Left renal cortex interstitium (tissue), 4 donors: ENCODE data around the gene NPIPB8. TPM values are rescaled to one million over a fixed set of nuclear protein-coding genes. Genes with fewer than 3 reads are reported as not detected.
"Not testable (repeated sequence)": the region's sequence is repeated elsewhere in the genome, so short reads cannot be mapped to it uniquely, and the experiment has no call there.

Experiments
- DNase-seq, 4 donors: peaks; one replicate each; pipeline ENCODE4 v3.0.0-alpha.2; 2013; ENCODE audit warnings: low read depth in 4 of 4, low spot score in 2 of 4, missing footprints in 1 of 4
- polyA plus RNA-seq, 4 donors: library from polyadenylated mRNA; unstranded; fragments of 120-200 nt; gene quantifications; one replicate each; pipeline ENCODE4 v1.2.1, GENCODE V29; 2013; ENCODE audit not compliant: insufficient read length in 4 of 4

NPIPB8 gene
- polyA plus RNA-seq, 4 donors = 0.65 to 3.8 (median 1.1) TPM; not detected in 1

DNA sequence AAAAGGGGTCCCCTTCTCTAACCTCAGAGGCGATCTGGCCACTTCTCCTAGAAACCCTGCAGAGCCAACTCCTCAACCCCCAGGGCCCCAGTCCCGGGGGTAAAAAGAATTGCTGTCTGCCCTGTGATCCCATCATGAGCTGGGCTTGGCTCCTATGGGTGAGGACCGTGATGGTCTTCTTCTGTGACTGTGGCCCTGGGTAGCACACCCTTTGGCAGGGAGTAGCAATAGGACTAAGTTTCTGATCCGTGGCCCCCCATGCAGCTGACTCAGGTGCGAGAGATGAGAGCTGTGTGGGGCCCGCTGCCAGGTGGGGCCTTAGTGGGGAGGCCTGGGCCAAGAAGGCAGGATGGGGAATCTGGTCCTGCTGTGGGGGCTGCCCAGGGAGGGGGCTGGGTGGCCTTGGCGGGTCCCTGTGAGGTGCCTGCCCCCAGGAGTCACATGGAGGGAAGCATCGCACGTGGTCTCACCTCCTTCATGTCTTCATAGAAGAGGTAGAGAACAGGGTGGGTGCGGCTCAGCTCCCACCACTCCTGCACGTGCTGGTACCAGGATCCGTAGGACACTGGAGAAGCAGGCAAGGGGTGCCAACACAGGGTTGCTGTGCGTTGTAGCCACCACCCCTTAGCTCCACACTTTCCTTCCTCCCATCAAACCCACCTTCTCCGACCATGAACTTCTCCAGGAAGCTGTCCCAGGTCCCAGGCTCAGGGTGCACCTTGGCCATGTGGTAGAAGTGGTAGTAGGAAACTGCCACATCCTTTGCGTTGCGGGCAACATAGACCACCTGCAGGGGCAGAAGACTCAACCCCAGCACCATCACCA lies 31.4 kb upstream of the NPIPB8 start:
- no peak for DNase-seq

GRCh38 chr16:28607116-28607623 lies 30.7 kb upstream of the NPIPB8 start:
- no peak for DNase-seq

DNA sequence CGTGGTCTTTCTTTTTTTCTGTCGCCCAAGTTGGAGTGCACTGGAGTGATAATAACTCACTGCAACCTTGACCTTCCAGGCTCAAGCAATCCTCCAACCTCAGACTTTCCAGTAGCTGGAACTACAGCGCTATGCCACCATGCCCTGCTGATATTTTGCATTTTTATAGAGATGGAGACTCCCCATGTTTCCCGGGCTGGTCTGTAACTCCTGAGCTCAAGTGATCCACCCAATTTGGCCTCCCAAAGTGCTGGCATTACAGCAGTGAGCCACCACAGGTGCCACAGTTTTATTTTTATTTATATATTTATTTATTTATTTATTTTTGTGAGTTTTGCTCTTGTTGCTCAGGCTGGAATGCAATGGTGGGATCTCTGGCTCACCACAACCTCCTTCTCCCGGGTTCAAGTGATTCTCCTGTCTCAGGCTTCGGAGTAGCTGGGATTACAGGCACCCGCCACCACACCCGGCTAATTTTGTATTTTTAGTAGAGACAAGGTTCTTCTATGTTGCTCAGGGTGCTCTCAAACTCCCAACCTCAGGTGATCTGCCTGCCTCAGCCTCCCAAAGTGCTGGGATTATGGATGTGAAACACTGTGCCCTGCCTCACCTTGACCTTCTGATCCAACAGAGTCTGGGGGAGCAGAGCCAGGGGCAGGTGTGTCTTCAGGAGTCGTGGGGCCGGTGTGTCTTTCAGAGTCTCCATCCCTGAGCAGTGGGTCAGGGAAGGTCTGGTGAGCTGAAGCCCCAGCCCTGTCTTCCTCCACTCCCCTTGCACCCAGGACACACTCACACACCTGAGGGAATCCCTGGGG lies 30.0 kb upstream of the NPIPB8 start:
- not testable (repeated sequence) for DNase-seq

GRCh38 chr16:28608496-28608808 lies 29.4 kb upstream of the NPIPB8 start:
- not testable (repeated sequence) for DNase-seq

DNA sequence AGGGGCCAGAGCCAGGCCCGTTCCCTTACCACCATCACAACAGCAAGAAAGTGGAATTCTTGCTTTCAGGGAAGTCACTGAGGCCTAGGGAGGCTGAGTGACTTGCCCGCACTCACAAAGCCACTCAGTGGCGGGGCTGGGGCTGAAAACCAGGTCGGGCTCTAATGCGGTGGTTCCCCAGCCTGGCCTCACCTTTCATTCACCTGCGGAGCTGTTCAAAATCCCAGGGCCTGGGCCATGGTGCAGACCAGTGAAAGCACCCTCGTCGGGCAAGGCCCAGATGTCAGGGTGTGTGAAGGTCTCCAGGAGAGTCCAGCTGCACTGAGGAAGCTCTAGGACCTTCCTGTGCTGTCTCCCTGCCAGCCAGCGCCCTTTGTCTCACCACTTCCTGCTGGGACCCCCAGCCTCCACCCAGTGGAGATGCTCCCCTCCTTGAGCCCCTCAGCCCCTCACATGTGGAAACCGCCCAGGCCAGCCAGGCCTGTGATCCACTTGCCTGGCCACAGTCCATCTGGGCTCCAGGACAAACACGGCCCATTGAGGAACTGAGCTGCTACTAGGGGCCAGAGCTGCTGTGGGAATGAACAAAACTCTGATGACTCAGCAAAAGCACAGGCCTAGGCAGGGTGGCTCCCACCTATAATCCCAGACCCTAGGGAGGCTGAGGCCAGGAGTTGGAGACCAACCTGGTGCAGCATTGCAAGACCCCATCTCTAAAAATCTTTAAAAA lies 28.8 kb upstream of the NPIPB8 start:
- not testable (repeated sequence) for DNase-seq

GRCh38 chr16:28609631-28610594 lies 28.0 kb upstream of the NPIPB8 start, which contains the start of gene SULT1A1:
Gene SULT1A1, minus strand, starts transcription at chr16:28610044. Its CDS starts 1,189 bp downstream, at chr16:28608855.
- no peak for DNase-seq

DNA sequence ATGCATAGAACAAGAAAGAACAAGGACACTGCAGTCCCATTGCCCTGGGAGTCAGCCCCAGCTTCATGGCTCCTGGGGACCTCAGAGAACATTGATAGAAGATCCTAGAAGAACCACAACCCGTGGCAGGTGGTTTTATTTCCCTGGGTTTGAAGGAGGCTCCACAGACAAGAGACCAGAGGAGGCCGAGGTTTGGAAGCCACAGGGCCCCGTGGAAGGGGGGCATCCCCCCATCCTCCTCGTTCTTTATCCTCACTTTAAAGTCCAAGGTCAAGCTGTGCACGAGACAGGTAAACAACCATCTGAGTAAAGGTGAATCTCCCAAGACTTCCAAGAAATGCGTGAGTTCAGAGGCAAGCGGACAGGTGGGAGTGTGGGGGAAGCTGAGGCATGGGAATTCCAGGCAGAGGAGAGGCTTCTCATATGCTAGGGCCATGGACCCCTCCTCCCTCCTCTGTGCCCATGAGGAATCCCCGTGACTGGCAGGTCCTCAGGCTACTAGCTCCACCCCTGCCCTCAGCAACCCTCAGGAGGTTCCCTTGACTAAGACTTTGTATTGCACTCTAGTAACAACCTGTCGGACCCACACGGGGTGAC lies 27.2 kb upstream of the NPIPB8 start:
- DNase-seq = no peak

GRCh38 chr16:28612359-28613280 lies 25.2 kb upstream of the NPIPB8 start:
- not testable (repeated sequence) for DNase-seq

DNA sequence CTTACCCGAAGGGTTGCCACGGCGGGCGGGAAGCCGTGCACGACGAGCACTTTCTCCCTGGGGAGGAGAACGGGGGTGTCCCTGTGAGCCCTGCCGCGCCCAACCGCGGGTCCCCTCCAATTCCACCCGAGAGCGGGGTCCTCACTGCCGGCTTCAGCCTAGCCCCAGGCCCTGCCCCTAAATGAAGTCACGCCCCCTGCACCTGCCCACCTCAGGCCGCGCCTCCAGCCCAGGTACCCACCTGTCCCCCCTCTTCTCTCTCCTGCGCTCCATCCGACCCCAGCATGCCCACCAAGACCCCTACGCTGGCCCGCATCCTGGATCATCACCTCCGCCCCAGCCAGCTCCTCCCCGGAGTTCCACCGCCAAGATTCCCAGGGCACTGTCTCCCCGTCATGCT lies 24.0 kb upstream of the NPIPB8 start:
- DNase-seq = not testable (repeated sequence)

GRCh38 chr16:28614561-28614960 lies 23.3 kb upstream of the NPIPB8 start:
- not testable (repeated sequence) for DNase-seq

DNA sequence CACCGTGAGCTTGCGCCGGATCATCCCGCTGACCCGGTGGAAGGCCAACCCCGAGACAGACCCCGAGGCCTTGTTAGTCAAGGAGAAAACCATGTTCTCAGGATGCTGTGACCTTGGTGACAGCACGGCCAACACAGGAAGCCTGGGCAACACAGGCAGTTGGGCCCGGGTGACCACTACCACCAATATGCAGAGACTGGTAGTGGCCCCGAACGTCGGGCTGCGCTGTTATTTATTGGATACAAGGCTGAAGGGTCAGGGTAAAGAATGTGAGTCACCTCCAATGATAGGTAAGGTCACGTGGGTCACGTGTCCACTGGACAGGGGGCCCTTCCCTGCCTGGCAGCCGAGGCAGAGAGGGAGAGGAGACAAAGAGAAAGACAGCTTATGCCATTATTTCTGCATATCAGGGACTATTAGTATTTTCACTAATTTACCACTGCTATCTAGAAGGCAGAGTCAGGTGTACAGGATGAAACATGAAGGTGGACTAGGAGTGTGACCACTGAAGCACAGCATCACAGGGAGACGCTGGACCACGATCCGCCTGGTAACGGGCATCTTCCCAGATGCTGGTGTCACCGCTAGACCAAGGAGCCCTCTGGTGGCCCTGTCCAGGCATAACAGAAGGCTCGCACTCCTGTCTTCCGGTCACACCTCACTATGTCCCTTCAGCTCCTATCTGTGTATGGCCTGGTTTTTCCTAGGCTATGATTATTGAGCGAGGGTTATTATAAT lies 22.2 kb upstream of the NPIPB8 start:
- not testable (repeated sequence) for DNase-seq

- not testable (repeated sequence) for DNase-seq
These were observed 21.7 kb upstream of the NPIPB8 start for GRCh38 chr16:28616224-28616577.

DNA sequence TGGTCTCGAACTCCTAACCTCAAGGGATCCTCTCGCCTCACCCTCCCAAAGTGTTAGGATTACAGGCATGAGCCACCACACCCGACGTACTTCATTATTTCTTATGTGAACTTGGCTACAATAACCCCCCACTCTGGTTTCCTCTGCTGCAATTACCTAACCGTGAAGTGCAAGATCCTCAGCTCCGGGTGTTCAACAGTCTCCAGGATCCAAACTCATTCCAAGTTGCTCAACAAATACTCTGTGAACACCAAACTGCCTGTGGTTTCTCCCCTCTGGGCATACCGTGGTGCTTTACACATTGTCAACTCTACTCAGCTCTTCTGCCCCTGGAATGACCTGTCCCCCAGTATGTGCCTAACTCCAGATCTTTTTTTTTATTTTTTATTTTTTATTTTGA lies 21.2 kb upstream of the NPIPB8 start:
- no peak for DNase-seq

- peak in 1 of 4 donors; percentile 32 for DNase-seq
These were observed 20.0 kb upstream of the NPIPB8 start for GRCh38 chr16:28617874-28618273.

GRCh38 chr16:28620316-28620715 lies 17.5 kb upstream of the NPIPB8 start:
- not testable (repeated sequence) for DNase-seq

GRCh38 chr16:28621481-28622155 lies 16.2 kb upstream of the NPIPB8 start:
- no peak for DNase-seq
